PFSK-1 (cell line): Measurements from ENCODE around the gene TRDN.

ENCODE experiments used
- POLR2AphosphoS5 ChIP-seq: IDR thresholded peaks from 2 replicates; pipeline ENCODE4 v1.6.1; 2012; ENCODE audit warnings: low read depth, mild to moderate bottlenecking, control low read depth, low read length, moderate library complexity
- TAF1 ChIP-seq: IDR thresholded peaks from 2 replicates; pipeline ENCODE4 v1.6.1; 2012; ENCODE audit warnings: low read length, control low read depth, borderline replicate concordance; ENCODE audit not compliant: insufficient read depth

DNA sequence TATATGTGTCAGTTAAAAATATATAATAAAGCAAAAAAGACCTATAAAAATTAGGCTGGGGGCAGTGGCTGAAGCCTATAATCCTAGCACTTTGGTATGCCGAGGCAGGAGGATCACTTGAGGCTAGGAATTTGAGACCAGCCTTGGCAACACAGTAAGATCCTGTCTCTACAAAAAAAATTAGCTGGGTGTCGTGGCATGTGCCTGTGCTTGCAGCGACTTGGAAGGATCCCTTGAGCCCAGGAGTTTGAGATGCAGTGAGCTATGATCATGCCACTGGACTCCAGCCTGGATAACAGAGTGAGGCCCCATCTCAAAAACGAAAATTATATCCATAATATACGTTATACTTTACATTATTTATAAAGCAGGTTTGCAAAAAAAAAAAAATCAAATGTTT, 20.7 kb downstream of the TRDN start:
- TF ChIP-seq POLR2AphosphoS5 = no peak
- no peak for TF ChIP-seq TAF1
